Measurements from ENCODE around the gene SOX5.

- TF ChIP-seq ARNT (IDR thresholded peaks at IDR 0.05), result no peak
- no peak for TF ChIP-seq SP1 (IDR thresholded peaks at IDR 0.05)
- TF ChIP-seq SUZ12 (IDR thresholded peaks at IDR 0.05), result no peak
- TF ChIP-seq ELF4 (IDR thresholded peaks at IDR 0.05), result no peak
- no peak for TF ChIP-seq FOXM1 (IDR thresholded peaks at IDR 0.05; ENCODE audit: borderline replicate concordance)
- TF ChIP-seq LEF1 (IDR thresholded peaks at IDR 0.05; ENCODE audit: borderline replicate concordance), result no peak
- no peak for TF ChIP-seq HDGF (IDR thresholded peaks at IDR 0.05; ENCODE audit: borderline replicate concordance)
- no peak for TF ChIP-seq PKNOX1 (IDR thresholded peaks at IDR 0.05)
- TF ChIP-seq FOXK2 (IDR thresholded peaks at IDR 0.05), result no peak
- TF ChIP-seq FOXA1 (IDR thresholded peaks at IDR 0.05), result no peak
These were observed 397.1 kb downstream of the SOX5 start for GRCh38 chr12:23552417-23552816.
